ENCODE measurements around the gene CSNK1A1. TPM values are rescaled to one million over a fixed set of nuclear protein-coding genes. Genes with fewer than 3 reads are reported as not detected.
"Not testable (repeated sequence)": the region's sequence is repeated elsewhere in the genome, so short reads cannot be mapped to it uniquely, and the experiment has no call there.

Gene CSNK1A1
- total RNA-seq, 4 donors from 2014 or later, result 264 to 414 (median 344) TPM

- TF ChIP-seq, protein P1, sequence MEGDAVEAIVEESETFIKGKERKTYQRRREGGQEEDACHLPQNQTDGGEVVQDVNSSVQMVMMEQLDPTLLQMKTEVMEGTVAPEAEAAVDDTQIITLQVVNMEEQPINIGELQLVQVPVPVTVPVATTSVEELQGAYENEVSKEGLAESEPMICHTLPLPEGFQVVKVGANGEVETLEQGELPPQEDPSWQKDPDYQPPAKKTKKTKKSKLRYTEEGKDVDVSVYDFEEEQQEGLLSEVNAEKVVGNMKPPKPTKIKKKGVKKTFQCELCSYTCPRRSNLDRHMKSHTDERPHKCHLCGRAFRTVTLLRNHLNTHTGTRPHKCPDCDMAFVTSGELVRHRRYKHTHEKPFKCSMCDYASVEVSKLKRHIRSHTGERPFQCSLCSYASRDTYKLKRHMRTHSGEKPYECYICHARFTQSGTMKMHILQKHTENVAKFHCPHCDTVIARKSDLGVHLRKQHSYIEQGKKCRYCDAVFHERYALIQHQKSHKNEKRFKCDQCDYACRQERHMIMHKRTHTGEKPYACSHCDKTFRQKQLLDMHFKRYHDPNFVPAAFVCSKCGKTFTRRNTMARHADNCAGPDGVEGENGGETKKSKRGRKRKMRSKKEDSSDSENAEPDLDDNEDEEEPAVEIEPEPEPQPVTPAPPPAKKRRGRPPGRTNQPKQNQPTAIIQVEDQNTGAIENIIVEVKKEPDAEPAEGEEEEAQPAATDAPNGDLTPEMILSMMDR (IDR thresholded peaks at IDR 0.05), result no peak
- TF ChIP-seq EP300 (IDR thresholded peaks at IDR 0.05), result no peak
- TF ChIP-seq POLR2AphosphoS5 (IDR thresholded peaks at IDR 0.05), result no peak
- no peak for TF ChIP-seq POLR2A (IDR thresholded peaks at IDR 0.05)
- no peaks in the 10 kb centered on the region for H3K9me3 ChIP-seq
- no peaks in the 10 kb centered on the region for H3K27me3 ChIP-seq
- peaks cover 0 to 26% of the 10 kb centered on the region in 2 donors for H3K36me3 ChIP-seq
- no peak overlapping the region for H3K4me3 ChIP-seq
- WGBS, 2 donors (ENCODE audit: low coverage in 1 of 2), result 30 to 36% methylated on average over 1 of the region's 1 CpG
- peaks cover 24 to 97% (median 40%) of the 10 kb centered on the region in 3 donors for H3K4me1 ChIP-seq
- ATAC-seq, result no peak
- peak overlapping the region in 1 of 4 donors; percentile 19 for H3K27ac ChIP-seq
These were observed 13.8 kb downstream of the CSNK1A1 start for GRCh38 chr5:149537374-149537975.

DNA sequence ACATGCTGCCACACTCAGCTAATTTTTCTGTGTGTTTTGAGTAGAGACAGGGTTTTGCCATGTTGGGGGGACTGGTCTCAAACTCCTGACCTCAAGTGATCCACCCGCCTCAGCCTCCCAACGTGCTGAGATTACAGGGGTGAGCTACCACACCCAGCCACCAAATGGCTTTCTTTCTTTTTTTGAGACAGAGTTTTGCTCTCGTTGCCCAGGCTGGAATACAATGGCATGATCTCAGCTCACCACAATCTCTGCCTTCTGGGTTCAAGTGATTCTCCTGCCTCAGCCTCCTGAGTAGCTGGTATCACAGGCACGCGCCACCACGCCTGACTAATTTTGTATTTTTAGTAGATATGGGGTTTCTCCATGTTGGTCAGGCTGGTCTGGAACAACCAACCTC is 15.5 kb downstream of the CSNK1A1 start:
- H3K27ac ChIP-seq, result peak overlapping the region in 2 of 4 donors; percentile 22 to 26
- not testable (repeated sequence) for H3K4me3 ChIP-seq, H3K27me3 ChIP-seq, ATAC-seq, H3K9me3 ChIP-seq
- peaks cover 0 to 30% of the 10 kb centered on the region in 2 donors for H3K36me3 ChIP-seq
- H3K4me1 ChIP-seq, result peaks cover 24 to 97% (median 34%) of the 10 kb centered on the region in 3 donors
- WGBS, 2 donors (ENCODE audit: low coverage in 1 of 2), result 47 to 75% methylated on average over 3 to 6 of the region's 6 CpGs

- no peaks in the 10 kb centered on the region for H3K9me3 ChIP-seq
- H3K4me3 ChIP-seq, result no peak overlapping the region
- TF ChIP-seq EP300 (IDR thresholded peaks at IDR 0.05), result no peak
- TF ChIP-seq, protein P1 (IDR thresholded peaks at IDR 0.05), result no peak
- TF ChIP-seq POLR2AphosphoS5 (IDR thresholded peaks at IDR 0.05), result no peak
- TF ChIP-seq POLR2A (IDR thresholded peaks at IDR 0.05), result no peak
- no peak for ATAC-seq
- peaks cover 37 to 98% (median 45%) of the 10 kb centered on the region in 3 donors for H3K4me1 ChIP-seq
- WGBS, 2 donors (ENCODE audit: low coverage in 1 of 2), result 83 to 88% methylated on average over 2 to 7 of the region's 7 CpGs
- peak overlapping the region in 1 of 4 donors; percentile 24 for H3K27ac ChIP-seq
- no peaks in the 10 kb centered on the region for H3K27me3 ChIP-seq
- peaks cover 0 to 18% of the 10 kb centered on the region in 2 donors for H3K36me3 ChIP-seq
These were observed 18.8 kb downstream of the CSNK1A1 start for GRCh38 chr5:149532413-149532812.

GRCh38 chr5:149529463-149529862 is 21.8 kb downstream of the CSNK1A1 start:
- peaks cover 0 to 4% of the 10 kb centered on the region in 2 donors for H3K36me3 ChIP-seq
- peaks cover 39 to 98% (median 46%) of the 10 kb centered on the region in 3 donors for H3K4me1 ChIP-seq
- ATAC-seq, result no peak
- no peaks in the 10 kb centered on the region for H3K27me3 ChIP-seq
- TF ChIP-seq POLR2A (IDR thresholded peaks at IDR 0.05) (no peak), EP300 (IDR thresholded peaks at IDR 0.05) (no peak), POLR2AphosphoS5 (IDR thresholded peaks at IDR 0.05) (no peak)
- TF ChIP-seq, protein P1 (IDR thresholded peaks at IDR 0.05), result no peak
- H3K9me3 ChIP-seq, result no peaks in the 10 kb centered on the region
- H3K4me3 ChIP-seq, result no peak overlapping the region
- no peak overlapping the region for H3K27ac ChIP-seq

GRCh38 chr5:149528281-149529060 is 22.8 kb downstream of the CSNK1A1 start:
- 50 to 62% methylated on average over 4 of the region's 4 CpGs for WGBS, 2 donors (ENCODE audit: low coverage in 1 of 2)
- Histone ChIP-seq H3K9me3 (no peaks in the 10 kb centered on the region), H3K36me3 (peaks cover 0 to 10% of the 10 kb centered on the region in 2 donors), H3K4me1 (peaks cover 38 to 97% (median 47%) of the 10 kb centered on the region in 3 donors), H3K27ac (peak overlapping the region in 2 of 4 donors; percentile 31 to 61), H3K27me3 (no peaks in the 10 kb centered on the region), H3K4me3 (no peak overlapping the region)
- TF ChIP-seq, protein P1 (IDR thresholded peaks at IDR 0.05), result no peak
- no peak for TF ChIP-seq EP300 (IDR thresholded peaks at IDR 0.05)
- TF ChIP-seq POLR2AphosphoS5 (IDR thresholded peaks at IDR 0.05), result no peak
- no peak for TF ChIP-seq POLR2A (IDR thresholded peaks at IDR 0.05)
- no peak for ATAC-seq

All from gastroesophageal sphincter (tissue), 4 donors.